Osteocyte (in vitro differentiated cells): ENCODE measurements around the gene SYT7. TPM values are rescaled to one million over a fixed set of nuclear protein-coding genes. Genes with fewer than 3 reads are reported as not detected.

Experiments used
- DNase-seq: peaks from one replicate; pipeline ENCODE4 v3.0.0; 2021; ENCODE audit warnings: mixed read lengths; ENCODE audit not compliant: unreplicated experiment; ENCODE audit errors: extremely low spot score
- H3K27ac Mint-ChIP-seq: one replicate; pipeline ENCODE4 v1.8.0; 2021; ENCODE audit warnings: mild to moderate bottlenecking, mixed read lengths; ENCODE audit not compliant: unreplicated experiment
- H3K27me3 Mint-ChIP-seq: one replicate; pipeline ENCODE4 v1.8.0; 2021; ENCODE audit warnings: mixed read lengths; ENCODE audit not compliant: unreplicated experiment
- H3K36me3 Mint-ChIP-seq: one replicate; pipeline ENCODE4 v1.8.0; 2021; ENCODE audit warnings: mixed read lengths; ENCODE audit not compliant: unreplicated experiment
- H3K4me1 Mint-ChIP-seq: one replicate; pipeline ENCODE4 v1.8.0; 2021; ENCODE audit warnings: mixed read lengths; ENCODE audit not compliant: unreplicated experiment
- H3K4me3 Mint-ChIP-seq: one replicate; pipeline ENCODE4 v1.8.0; 2021; ENCODE audit warnings: mild to moderate bottlenecking, moderate library complexity, mixed read lengths; ENCODE audit not compliant: unreplicated experiment
- H3K9me3 Mint-ChIP-seq: one replicate; pipeline ENCODE4 v1.8.0; 2021; ENCODE audit warnings: mixed read lengths; ENCODE audit not compliant: unreplicated experiment
- total RNA-seq: library from RNA; stranded (reverse); gene quantifications from 2 replicates; pipeline ENCODE4 v1.2.1, GENCODE V29; 2021
- TF ChIP-seq, protein P1 (sequence below): fragments of 200-600 bp; sonication (generic); IDR thresholded peaks from 2 replicates; pipeline ENCODE4 v1.5.0; 2021; ENCODE audit warnings: antibody characterized with exemption, mild to moderate bottlenecking, moderate library complexity

Gene SYT7
- total RNA-seq, 1 donor from 2014 or later, result 0.11 TPM

DNA sequence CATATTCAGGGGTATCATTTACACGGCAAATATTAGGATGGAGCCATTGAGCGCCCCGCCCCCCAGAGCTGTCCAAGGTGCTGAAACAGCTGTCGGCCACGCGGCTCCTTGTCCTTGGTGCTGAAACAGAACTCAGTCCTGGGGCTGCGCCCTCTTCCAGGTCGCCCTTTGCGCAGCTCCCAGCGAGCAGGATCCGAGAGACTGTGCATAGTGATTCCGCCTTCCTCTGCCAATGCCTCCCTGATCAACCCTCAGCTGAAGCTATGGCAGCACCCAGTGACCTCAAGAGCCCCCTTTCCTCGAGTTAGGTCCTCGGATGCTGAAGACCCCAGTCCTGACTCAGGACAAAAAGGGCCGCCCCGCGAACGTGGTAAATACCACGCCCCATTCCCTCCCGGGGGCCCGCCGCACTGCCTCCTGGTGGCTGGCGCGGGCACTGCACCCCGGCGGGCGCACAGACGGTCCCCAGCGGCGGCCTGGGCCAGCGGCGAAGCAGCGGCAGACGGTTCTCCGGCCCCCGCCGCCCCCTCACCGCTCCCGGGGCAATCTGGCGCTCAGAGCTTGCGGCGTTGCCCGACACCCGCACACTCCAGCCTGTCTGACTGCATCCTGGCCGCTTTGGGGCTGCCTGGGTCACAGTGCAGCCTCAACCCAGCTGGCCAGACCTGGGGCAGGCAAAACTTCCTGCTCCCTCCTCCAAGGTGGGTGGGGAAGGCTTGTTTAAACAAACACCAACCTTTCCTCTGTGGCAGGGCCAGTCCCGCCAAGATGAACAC is 13.4 kb downstream of the SYT7 start:
- Mint-ChIP-seq H3K36me3 (no peaks in the 10 kb centered on the region), H3K4me1 (no peaks in the 10 kb centered on the region), H3K4me3 (no peak overlapping the region), H3K9me3 (no peaks in the 10 kb centered on the region), H3K27ac (no peak overlapping the region), H3K27me3 (peaks cover 20% of the 10 kb centered on the region)
- TF ChIP-seq, protein P1, sequence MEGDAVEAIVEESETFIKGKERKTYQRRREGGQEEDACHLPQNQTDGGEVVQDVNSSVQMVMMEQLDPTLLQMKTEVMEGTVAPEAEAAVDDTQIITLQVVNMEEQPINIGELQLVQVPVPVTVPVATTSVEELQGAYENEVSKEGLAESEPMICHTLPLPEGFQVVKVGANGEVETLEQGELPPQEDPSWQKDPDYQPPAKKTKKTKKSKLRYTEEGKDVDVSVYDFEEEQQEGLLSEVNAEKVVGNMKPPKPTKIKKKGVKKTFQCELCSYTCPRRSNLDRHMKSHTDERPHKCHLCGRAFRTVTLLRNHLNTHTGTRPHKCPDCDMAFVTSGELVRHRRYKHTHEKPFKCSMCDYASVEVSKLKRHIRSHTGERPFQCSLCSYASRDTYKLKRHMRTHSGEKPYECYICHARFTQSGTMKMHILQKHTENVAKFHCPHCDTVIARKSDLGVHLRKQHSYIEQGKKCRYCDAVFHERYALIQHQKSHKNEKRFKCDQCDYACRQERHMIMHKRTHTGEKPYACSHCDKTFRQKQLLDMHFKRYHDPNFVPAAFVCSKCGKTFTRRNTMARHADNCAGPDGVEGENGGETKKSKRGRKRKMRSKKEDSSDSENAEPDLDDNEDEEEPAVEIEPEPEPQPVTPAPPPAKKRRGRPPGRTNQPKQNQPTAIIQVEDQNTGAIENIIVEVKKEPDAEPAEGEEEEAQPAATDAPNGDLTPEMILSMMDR, result peak; percentile 48
- peak; percentile 91 for DNase-seq

DNA sequence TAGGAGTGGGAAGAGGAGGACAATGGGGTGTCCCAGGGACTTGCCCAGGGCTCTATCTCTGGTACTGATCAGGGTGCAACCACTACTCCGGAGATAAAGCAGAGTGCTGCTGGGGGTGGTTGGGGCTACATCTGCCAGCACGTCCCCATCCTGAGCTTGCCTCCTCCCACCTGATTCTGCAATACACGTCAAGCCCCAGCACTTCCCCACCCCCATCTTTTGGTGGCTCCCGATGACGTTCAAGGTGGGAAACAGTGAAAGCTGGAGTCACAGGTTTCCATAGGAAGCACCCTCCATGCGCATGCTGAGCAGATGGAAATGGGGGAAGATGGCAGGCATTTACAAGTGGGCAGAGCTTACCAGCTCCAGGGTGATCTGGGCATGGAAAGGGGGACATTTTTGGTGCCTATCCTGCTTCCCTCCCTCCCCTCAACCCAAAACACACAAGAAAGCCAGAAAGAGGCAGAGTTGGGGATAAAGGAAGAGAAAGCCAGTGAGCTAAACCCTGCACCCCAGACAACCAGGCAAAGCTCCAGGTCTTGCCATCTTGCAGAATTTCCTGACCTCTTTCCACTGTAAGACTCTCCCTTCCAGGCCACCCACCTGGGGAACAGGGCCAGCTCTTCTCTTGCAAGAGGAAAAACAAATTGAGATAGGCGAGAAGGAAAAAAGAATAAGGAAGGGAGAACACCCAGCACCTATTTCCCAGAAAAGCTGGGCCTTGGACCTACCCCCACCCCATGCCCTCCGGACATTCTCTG is 15.8 kb downstream of the SYT7 start:
- H3K27me3 Mint-ChIP-seq, result peaks cover 34% of the 10 kb centered on the region
- no peaks in the 10 kb centered on the region for H3K4me1 Mint-ChIP-seq
- H3K36me3 Mint-ChIP-seq, result no peaks in the 10 kb centered on the region
- TF ChIP-seq, protein P1, result no peak
- DNase-seq, result no peak
- H3K9me3 Mint-ChIP-seq, result no peaks in the 10 kb centered on the region
- no peak overlapping the region for H3K27ac Mint-ChIP-seq
- H3K4me3 Mint-ChIP-seq, result no peak overlapping the region

DNA sequence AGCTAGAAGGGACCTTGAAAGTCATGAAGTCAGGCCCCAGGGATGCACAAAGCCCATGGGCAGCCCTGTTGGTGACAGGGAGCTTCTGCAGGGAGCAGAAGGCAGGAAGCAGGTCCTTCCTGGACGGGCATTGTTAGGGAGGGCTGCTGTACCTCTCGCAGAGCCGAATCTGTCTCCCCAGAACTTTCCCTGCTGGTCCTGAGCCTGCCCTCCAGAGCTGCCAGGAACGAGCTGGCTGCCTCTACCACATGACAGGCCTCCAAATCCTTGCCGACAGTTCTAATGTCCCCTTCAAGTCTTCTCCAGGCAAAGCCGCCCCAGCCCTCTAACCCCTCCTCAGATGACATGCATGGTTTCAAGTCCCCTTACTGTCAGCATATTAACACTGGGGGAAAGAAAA is 20.1 kb downstream of the SYT7 start:
- Mint-ChIP-seq H3K36me3 (no peaks in the 10 kb centered on the region), H3K4me1 (no peaks in the 10 kb centered on the region), H3K27me3 (peaks cover 56% of the 10 kb centered on the region), H3K27ac (no peak overlapping the region), H3K4me3 (no peak overlapping the region), H3K9me3 (no peaks in the 10 kb centered on the region)
- DNase-seq, result no peak
- TF ChIP-seq, protein P1, result no peak

DNA sequence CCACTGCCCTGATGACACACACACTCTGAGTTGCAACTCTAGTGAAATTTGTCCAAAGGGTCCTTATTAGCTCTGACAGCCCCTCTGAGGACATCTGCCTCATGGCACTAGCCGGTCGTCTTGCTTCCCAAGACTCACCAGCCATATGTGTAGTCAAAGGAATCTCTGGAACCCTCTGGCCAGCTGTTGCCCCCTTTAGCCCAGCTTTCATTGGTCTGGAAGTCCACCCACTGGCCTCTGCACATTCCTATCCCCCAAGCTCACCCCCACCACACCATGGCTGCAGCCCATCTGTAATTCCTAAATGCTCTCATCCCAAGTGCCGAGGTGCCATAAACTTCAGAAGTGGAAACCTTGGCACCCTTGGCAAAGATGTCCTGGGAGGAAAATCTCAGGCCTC is 24.3 kb downstream of the SYT7 start:
- Mint-ChIP-seq H3K4me3 (no peak overlapping the region), H3K27me3 (peaks cover 70% of the 10 kb centered on the region), H3K9me3 (no peaks in the 10 kb centered on the region), H3K27ac (no peak overlapping the region), H3K4me1 (no peaks in the 10 kb centered on the region), H3K36me3 (no peaks in the 10 kb centered on the region)
- DNase-seq, result no peak
- TF ChIP-seq, protein P1, result no peak

DNA sequence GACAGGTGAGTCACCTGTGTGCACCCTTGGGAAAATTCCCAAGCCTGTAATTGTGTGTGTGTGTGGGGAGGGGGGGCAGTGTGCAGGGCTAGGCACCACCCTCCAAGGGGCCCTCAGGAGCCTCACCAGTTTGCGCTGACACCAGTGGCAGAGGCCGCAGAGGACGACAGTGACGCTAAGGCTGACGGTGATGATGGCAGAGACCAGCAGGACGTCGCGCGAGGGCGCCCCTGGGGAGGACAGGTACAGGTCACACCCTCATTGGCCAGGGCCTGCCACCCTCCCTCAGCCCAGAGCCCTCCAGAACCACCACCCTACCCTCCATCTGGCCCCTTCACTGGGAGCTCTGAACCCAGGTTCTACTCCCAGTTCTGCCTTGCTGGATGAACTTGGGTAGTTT is 24.9 kb downstream of the SYT7 start:
- H3K9me3 Mint-ChIP-seq, result no peaks in the 10 kb centered on the region
- no peak for DNase-seq
- peaks cover 66% of the 10 kb centered on the region for H3K27me3 Mint-ChIP-seq
- no peak overlapping the region for H3K27ac Mint-ChIP-seq
- no peak overlapping the region for H3K4me3 Mint-ChIP-seq
- no peaks in the 10 kb centered on the region for H3K36me3 Mint-ChIP-seq
- H3K4me1 Mint-ChIP-seq, result no peaks in the 10 kb centered on the region
- TF ChIP-seq, protein P1, result no peak
